Activated naive CD8-positive, alpha-beta T cell treated with anti-CD3 and anti-CD28 coated beads, Interleukin-2, amount 50 U/mL, for 24 hours (primary cell): ENCODE data around the gene ALDH1A2.
"Not testable (repeated sequence)": the region's sequence is repeated elsewhere in the genome, so short reads cannot be mapped to it uniquely, and the experiment has no call there.

ENCODE experiments used
- ATAC-seq: fragments of 150-1000 bp; cut with Tn5 transposase; one replicate; pipeline ENCODE4 v1.10.0; 2021
- DNase-seq: peaks from one replicate; pipeline ENCODE4 v3.0.0; 2021
- H3K27ac Mint-ChIP-seq: one replicate; pipeline ENCODE4 v1.8.0; 2021; ENCODE audit warnings: mild to moderate bottlenecking, mixed read lengths
- H3K27me3 Mint-ChIP-seq: one replicate; pipeline ENCODE4 v1.8.0; 2021; ENCODE audit warnings: mixed read lengths
- H3K36me3 Mint-ChIP-seq: one replicate; pipeline ENCODE4 v1.8.0; 2021; ENCODE audit warnings: low read depth, mixed read lengths
- H3K4me1 Mint-ChIP-seq: one replicate; pipeline ENCODE4 v1.8.0; 2021; ENCODE audit warnings: mixed read lengths
- H3K4me3 Mint-ChIP-seq: one replicate; pipeline ENCODE4 v1.8.0; 2021; ENCODE audit warnings: mild to moderate bottlenecking, moderate library complexity, mixed read lengths
- H3K9me3 Mint-ChIP-seq: one replicate; pipeline ENCODE4 v1.8.0; 2021; ENCODE audit warnings: mixed read lengths

ALDH1A2 gene

GRCh38 chr15:58081456-58081855, 15.9 kb upstream of the ALDH1A2 start:
- H3K4me3 Mint-ChIP-seq = no peak overlapping the region

GRCh38 chr15:58080959-58081358, 15.4 kb upstream of the ALDH1A2 start:
- not testable (repeated sequence) for H3K4me1 Mint-ChIP-seq, H3K27ac Mint-ChIP-seq, ATAC-seq, H3K4me3 Mint-ChIP-seq, H3K36me3 Mint-ChIP-seq, H3K9me3 Mint-ChIP-seq, H3K27me3 Mint-ChIP-seq, DNase-seq

More at GRCh38 chr15:58081456-58081855, 15.9 kb upstream of the ALDH1A2 start:
- Mint-ChIP-seq H3K9me3 (no peaks in the 10 kb centered on the region), H3K27ac (no peak overlapping the region), H3K27me3 (peaks cover 6% of the 10 kb centered on the region), H3K36me3 (no peaks in the 10 kb centered on the region), H3K4me1 (peaks cover 9% of the 10 kb centered on the region)
- ATAC-seq = no peak
- no peak for DNase-seq

- peaks cover 2% of the 10 kb centered on the region for H3K27me3 Mint-ChIP-seq
- H3K4me1 Mint-ChIP-seq = peaks cover 4% of the 10 kb centered on the region
- no peak overlapping the region for H3K27ac Mint-ChIP-seq
- ATAC-seq = no peak
- no peaks in the 10 kb centered on the region for H3K36me3 Mint-ChIP-seq
- no peak for DNase-seq
- H3K9me3 Mint-ChIP-seq = no peaks in the 10 kb centered on the region
- H3K4me3 Mint-ChIP-seq = no peak overlapping the region
These were observed 14.9 kb upstream of the ALDH1A2 start for GRCh38 chr15:58080398-58080797.

GRCh38 chr15:58078591-58078990, 13.1 kb upstream of the ALDH1A2 start:
- Mint-ChIP-seq H3K9me3 (no peaks in the 10 kb centered on the region), H3K4me3 (no peak overlapping the region), H3K36me3 (no peaks in the 10 kb centered on the region), H3K27ac (no peak overlapping the region), H3K4me1 (no peaks in the 10 kb centered on the region), H3K27me3 (peaks cover 3% of the 10 kb centered on the region)
- ATAC-seq = no peak
- no peak for DNase-seq

- Mint-ChIP-seq H3K27me3 (peaks cover 6% of the 10 kb centered on the region), H3K4me1 (no peaks in the 10 kb centered on the region), H3K4me3 (no peak overlapping the region), H3K9me3 (no peaks in the 10 kb centered on the region), H3K36me3 (no peaks in the 10 kb centered on the region), H3K27ac (no peak overlapping the region)
- no peak for ATAC-seq
- no peak for DNase-seq
These were observed 11.9 kb upstream of the ALDH1A2 start for GRCh38 chr15:58077427-58077826.

GRCh38 chr15:58074452-58074851, 8.9 kb upstream of the ALDH1A2 start:
- Mint-ChIP-seq H3K4me3 (no peak overlapping the region), H3K27ac (no peak overlapping the region), H3K27me3 (peaks cover 17% of the 10 kb centered on the region)

GRCh38 chr15:58070801-58071418, 5.4 kb upstream of the ALDH1A2 start:
- peaks cover 4% of the 10 kb centered on the region for H3K4me1 Mint-ChIP-seq
- no peaks in the 10 kb centered on the region for H3K36me3 Mint-ChIP-seq
- H3K9me3 Mint-ChIP-seq = no peaks in the 10 kb centered on the region
- DNase-seq (peak; percentile 65), ATAC-seq (no peak)
- no peak overlapping the region for H3K4me3 Mint-ChIP-seq
- H3K27ac Mint-ChIP-seq = no peak overlapping the region
- H3K27me3 Mint-ChIP-seq = peaks cover 42% of the 10 kb centered on the region

More at GRCh38 chr15:58074452-58074851, 8.9 kb upstream of the ALDH1A2 start:
- Mint-ChIP-seq H3K4me1 (no peaks in the 10 kb centered on the region), H3K36me3 (no peaks in the 10 kb centered on the region), H3K9me3 (no peaks in the 10 kb centered on the region)
- ATAC-seq (no peak), DNase-seq (no peak)

- no peaks in the 10 kb centered on the region for H3K9me3 Mint-ChIP-seq
- ATAC-seq = no peak
- DNase-seq = no peak
- H3K27me3 Mint-ChIP-seq = peaks cover 45% of the 10 kb centered on the region
- no peak overlapping the region for H3K27ac Mint-ChIP-seq
- H3K4me1 Mint-ChIP-seq = peaks cover 4% of the 10 kb centered on the region
- H3K36me3 Mint-ChIP-seq = no peaks in the 10 kb centered on the region
- H3K4me3 Mint-ChIP-seq = no peak overlapping the region
These were observed 3.5 kb upstream of the ALDH1A2 start for GRCh38 chr15:58069008-58069407.

GRCh38 chr15:58066042-58066867, 744 bp upstream of the ALDH1A2 start:
- H3K27me3 Mint-ChIP-seq = peaks cover 65% of the 10 kb centered on the region
- no peak overlapping the region for H3K27ac Mint-ChIP-seq
- no peaks in the 10 kb centered on the region for H3K9me3 Mint-ChIP-seq
- H3K4me1 Mint-ChIP-seq = peaks cover 4% of the 10 kb centered on the region
- DNase-seq (peak; percentile 66), ATAC-seq (peak; percentile 91)
- H3K4me3 Mint-ChIP-seq = peak overlapping the region; percentile 60
- no peaks in the 10 kb centered on the region for H3K36me3 Mint-ChIP-seq

- Mint-ChIP-seq H3K4me1 (peaks cover 4% of the 10 kb centered on the region), H3K27me3 (peaks cover 69% of the 10 kb centered on the region), H3K36me3 (no peaks in the 10 kb centered on the region), H3K4me3 (no peak overlapping the region), H3K27ac (no peak overlapping the region), H3K9me3 (no peaks in the 10 kb centered on the region)
- no peak for DNase-seq
- ATAC-seq = no peak
These were observed 499 bp downstream of the ALDH1A2 start for GRCh38 chr15:58064980-58065444.

- H3K4me3 Mint-ChIP-seq = no peak overlapping the region
- H3K4me1 Mint-ChIP-seq = peaks cover 4% of the 10 kb centered on the region
- no peak overlapping the region for H3K27ac Mint-ChIP-seq
- no peaks in the 10 kb centered on the region for H3K9me3 Mint-ChIP-seq
- no peak for ATAC-seq
- no peak for DNase-seq
- H3K27me3 Mint-ChIP-seq = peaks cover 66% of the 10 kb centered on the region
- no peaks in the 10 kb centered on the region for H3K36me3 Mint-ChIP-seq
These were observed 1.2 kb downstream of the ALDH1A2 start for GRCh38 chr15:58064082-58064979.

GRCh38 chr15:58063614-58064013, 1.9 kb downstream of the ALDH1A2 start:
- H3K9me3 Mint-ChIP-seq = no peaks in the 10 kb centered on the region
- H3K27me3 Mint-ChIP-seq = peaks cover 65% of the 10 kb centered on the region
- no peaks in the 10 kb centered on the region for H3K36me3 Mint-ChIP-seq
- H3K4me3 Mint-ChIP-seq = no peak overlapping the region
- ATAC-seq = no peak
- H3K4me1 Mint-ChIP-seq = peaks cover 4% of the 10 kb centered on the region
- H3K27ac Mint-ChIP-seq = no peak overlapping the region
- no peak for DNase-seq

- no peaks in the 10 kb centered on the region for H3K36me3 Mint-ChIP-seq
- H3K27ac Mint-ChIP-seq = no peak overlapping the region
- no peaks in the 10 kb centered on the region for H3K9me3 Mint-ChIP-seq
- DNase-seq (no peak), ATAC-seq (no peak)
- no peak overlapping the region for H3K4me3 Mint-ChIP-seq
- peaks cover 4% of the 10 kb centered on the region for H3K4me1 Mint-ChIP-seq
- H3K27me3 Mint-ChIP-seq = peaks cover 65% of the 10 kb centered on the region
These were observed 2.5 kb downstream of the ALDH1A2 start for GRCh38 chr15:58062983-58063382.

GRCh38 chr15:58062175-58062574, 3.3 kb downstream of the ALDH1A2 start:
- H3K27me3 Mint-ChIP-seq = peaks cover 63% of the 10 kb centered on the region
- no peak overlapping the region for H3K27ac Mint-ChIP-seq
- H3K4me3 Mint-ChIP-seq = no peak overlapping the region
- peaks cover 4% of the 10 kb centered on the region for H3K4me1 Mint-ChIP-seq
- H3K36me3 Mint-ChIP-seq = no peaks in the 10 kb centered on the region
- no peaks in the 10 kb centered on the region for H3K9me3 Mint-ChIP-seq
- DNase-seq (no peak), ATAC-seq (no peak)
